Caco-2 (cell line): Measurements from ENCODE around the gene SORCS2. TPM values are rescaled to one million over a fixed set of nuclear protein-coding genes. Genes with fewer than 3 reads are reported as not detected.

Source experiments
- BruUV-seq: library from RNA; stranded (reverse); fragments of 400-500 nt; replicated peaks from 2 replicates; lab custom pipeline; 2021; lab: Mats Ljungman, UMichigan
- CTCF ChIA-PET: fragments of 300-600 bp; sonication (Branson Sonifier 250); formaldehyde crosslinking; loops from one replicate; lab custom pipeline; 2022; ENCODE audit warnings: antibody characterized with exemption; lab: Charles Lee
- POLR2A ChIA-PET: fragments of 300-600 bp; sonication (Branson Sonifier 250); formaldehyde crosslinking; loops from one replicate; lab custom pipeline; 2022; ENCODE audit warnings: antibody characterized with exemption; lab: Charles Lee
- DNase-seq, 2 experiments: peaks; one replicate each; pipeline versions ENCODE4 v3.0.0 to v3.0.0-alpha.2; 2020 to 2022
- H3K27me3 ChIP-seq: replicated peaks from 2 replicates; pipeline ENCODE4 v1.6.0; 2011; ENCODE audit warnings: low read length; ENCODE audit not compliant: control insufficient read depth, insufficient read depth
- H3K36me3 ChIP-seq: 2 replicates; pipeline ENCODE4 v1.5.1; 2011; ENCODE audit warnings: low read length; ENCODE audit not compliant: control insufficient read depth, insufficient read depth
- H3K4me1 ChIP-seq: fragments of 250-450 bp; sonication (Bioruptor Pico); 2 replicates; pipeline ENCODE4 v1.5.1; 2020; ENCODE audit warnings: mild to moderate bottlenecking
- H3K4me3 ChIP-seq: 2 replicates; pipeline ENCODE4 v1.5.1; 2011; ENCODE audit warnings: low read depth, mild to moderate bottlenecking, control low read depth, low read length
- H3K9me3 ChIP-seq: fragments of 250-450 bp; sonication (Bioruptor Pico); 2 replicates; pipeline ENCODE4 v1.5.1; 2020; ENCODE audit warnings: mild to moderate bottlenecking, moderate library complexity
- H3K27ac Mint-ChIP-seq: one replicate; pipeline ENCODE4 v1.8.0; 2022; ENCODE audit warnings: mixed read lengths; ENCODE audit not compliant: unreplicated experiment
- H3K27me3 Mint-ChIP-seq: one replicate; pipeline ENCODE4 v1.8.0; 2022; ENCODE audit warnings: mixed read lengths; ENCODE audit not compliant: insufficient read depth, unreplicated experiment
- H3K36me3 Mint-ChIP-seq: one replicate; pipeline ENCODE4 v1.8.0; 2022; ENCODE audit warnings: mild to moderate bottlenecking, mixed read lengths; ENCODE audit not compliant: insufficient read depth, unreplicated experiment
- H3K4me1 Mint-ChIP-seq: one replicate; pipeline ENCODE4 v1.8.0; 2022; ENCODE audit warnings: low read depth, mixed read lengths; ENCODE audit not compliant: unreplicated experiment
- H3K4me3 Mint-ChIP-seq: one replicate; pipeline ENCODE4 v1.8.0; 2022; ENCODE audit warnings: mild to moderate bottlenecking, moderate library complexity, mixed read lengths; ENCODE audit not compliant: unreplicated experiment
- H3K9me3 Mint-ChIP-seq: one replicate; pipeline ENCODE4 v1.8.0; 2022; ENCODE audit warnings: mixed read lengths; ENCODE audit not compliant: unreplicated experiment
- intact Hi-C: fragments of 100-400 bp; cut with micrococcal nuclease; formaldehyde crosslinking; loops from one replicate; pipeline ENCODE4 v1.10.0; 2022; ENCODE audit not compliant: unreplicated experiment
- total RNA-seq: library from RNA; stranded (reverse); gene quantifications from 2 replicates; pipeline ENCODE4 v1.2.3, GENCODE V29; 2022
- TF ChIP-seq, protein P1 (sequence below), 2 experiments: fragments of 200-600 bp in 1 of 2; IDR thresholded peaks; 1 replicate in 1 of 2; 2 replicates in 1 of 2; pipeline versions ENCODE4 v1.5.1 to v1.8.0; 2011 to 2022; ENCODE audit warnings: antibody characterized with exemption in 1 of 2, control low read depth in 1 of 2, inconsistent platforms in 1 of 2, low read depth in 1 of 2, low read length in 1 of 2, mild to moderate bottlenecking in 1 of 2, moderate library complexity in 1 of 2; ENCODE audit not compliant: insufficient read depth in 1 of 2, severe bottlenecking in 1 of 2, unreplicated experiment in 1 of 2

Gene SORCS2
- total RNA-seq, 1 experiment from 2014 or later: 1.6 TPM

DNA sequence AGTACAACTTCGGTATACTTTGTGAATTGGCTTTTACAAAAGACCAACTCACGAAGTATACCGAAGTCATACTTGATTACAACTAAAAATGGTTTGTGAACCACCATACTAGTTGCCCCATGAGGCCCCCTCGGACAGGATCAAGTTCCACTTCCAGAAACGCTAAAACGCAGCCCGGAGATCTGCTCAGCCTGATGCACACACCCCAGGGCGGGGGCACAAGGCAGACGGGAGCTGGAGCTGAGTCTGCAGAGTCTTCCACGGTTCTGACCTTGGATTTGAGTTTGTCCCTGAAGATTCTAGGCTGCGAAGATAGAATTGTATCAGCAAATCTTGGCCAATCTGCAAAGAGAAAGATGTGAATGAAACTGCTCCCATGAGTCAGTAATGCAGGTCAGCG, 118.1 kb downstream of the SORCS2 start:
- ChIA-PET CTCF (no interaction called here), POLR2A (no interaction called here)
- Mint-ChIP-seq H3K9me3 (peaks cover 4% of the 10 kb centered on the region), H3K27ac (no peak overlapping the region), H3K36me3 (no peaks in the 10 kb centered on the region), H3K4me3 (no peak overlapping the region), H3K4me1 (no peaks in the 10 kb centered on the region), H3K27me3 (peaks cover 5% of the 10 kb centered on the region)
- Histone ChIP-seq H3K4me1 (no peaks in the 10 kb centered on the region), H3K36me3 (no peaks in the 10 kb centered on the region), H3K9me3 (no peaks in the 10 kb centered on the region), H3K4me3 (no peak overlapping the region), H3K27me3 (no peaks in the 10 kb centered on the region)
- no peak for DNase-seq
- BruUV-seq: no TSS peak
- TF ChIP-seq, protein P1, sequence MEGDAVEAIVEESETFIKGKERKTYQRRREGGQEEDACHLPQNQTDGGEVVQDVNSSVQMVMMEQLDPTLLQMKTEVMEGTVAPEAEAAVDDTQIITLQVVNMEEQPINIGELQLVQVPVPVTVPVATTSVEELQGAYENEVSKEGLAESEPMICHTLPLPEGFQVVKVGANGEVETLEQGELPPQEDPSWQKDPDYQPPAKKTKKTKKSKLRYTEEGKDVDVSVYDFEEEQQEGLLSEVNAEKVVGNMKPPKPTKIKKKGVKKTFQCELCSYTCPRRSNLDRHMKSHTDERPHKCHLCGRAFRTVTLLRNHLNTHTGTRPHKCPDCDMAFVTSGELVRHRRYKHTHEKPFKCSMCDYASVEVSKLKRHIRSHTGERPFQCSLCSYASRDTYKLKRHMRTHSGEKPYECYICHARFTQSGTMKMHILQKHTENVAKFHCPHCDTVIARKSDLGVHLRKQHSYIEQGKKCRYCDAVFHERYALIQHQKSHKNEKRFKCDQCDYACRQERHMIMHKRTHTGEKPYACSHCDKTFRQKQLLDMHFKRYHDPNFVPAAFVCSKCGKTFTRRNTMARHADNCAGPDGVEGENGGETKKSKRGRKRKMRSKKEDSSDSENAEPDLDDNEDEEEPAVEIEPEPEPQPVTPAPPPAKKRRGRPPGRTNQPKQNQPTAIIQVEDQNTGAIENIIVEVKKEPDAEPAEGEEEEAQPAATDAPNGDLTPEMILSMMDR (IDR thresholded peaks at IDR 0.05; ENCODE audit: insufficient read depth in 1 of 2, low read depth in 1 of 2, low read length in 1 of 2, severe bottlenecking in 1 of 2, unreplicated experiment in 1 of 2): no peak
- intact Hi-C loops: no loop called here

DNA sequence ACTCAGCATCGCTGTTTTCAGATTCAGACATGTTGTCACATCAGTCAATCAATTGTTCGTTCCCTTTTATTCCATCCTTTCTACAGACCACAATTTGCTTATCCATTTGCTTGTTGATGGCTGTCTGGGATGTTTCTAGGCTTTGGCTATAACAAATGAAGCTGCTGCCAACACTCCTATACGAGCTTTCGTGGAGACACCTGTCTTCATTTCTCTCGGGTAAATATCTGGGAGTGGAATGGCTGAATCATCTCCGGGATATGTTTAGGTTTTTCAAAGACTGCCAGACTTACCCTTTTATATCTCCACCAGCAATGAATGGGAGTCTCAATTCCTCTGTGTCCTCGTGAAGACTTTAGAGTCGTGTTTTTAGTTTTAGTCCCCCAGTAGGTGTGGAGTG, 118.9 kb downstream of the SORCS2 start:
- ChIA-PET POLR2A (no interaction called here), CTCF (no interaction called here)
- Mint-ChIP-seq H3K27ac (no peak overlapping the region), H3K27me3 (peaks cover 8% of the 10 kb centered on the region), H3K36me3 (no peaks in the 10 kb centered on the region), H3K9me3 (peaks cover 11% of the 10 kb centered on the region), H3K4me3 (no peak overlapping the region), H3K4me1 (no peaks in the 10 kb centered on the region)
- intact Hi-C loops: no loop called here
- Histone ChIP-seq H3K4me3 (no peak overlapping the region), H3K9me3 (no peaks in the 10 kb centered on the region), H3K36me3 (no peaks in the 10 kb centered on the region), H3K4me1 (no peaks in the 10 kb centered on the region), H3K27me3 (no peaks in the 10 kb centered on the region)
- TF ChIP-seq, protein P1 (IDR thresholded peaks at IDR 0.05; ENCODE audit: insufficient read depth in 1 of 2, low read depth in 1 of 2, low read length in 1 of 2, severe bottlenecking in 1 of 2, unreplicated experiment in 1 of 2): no peak
- DNase-seq: no peak
- BruUV-seq: no TSS peak

DNA sequence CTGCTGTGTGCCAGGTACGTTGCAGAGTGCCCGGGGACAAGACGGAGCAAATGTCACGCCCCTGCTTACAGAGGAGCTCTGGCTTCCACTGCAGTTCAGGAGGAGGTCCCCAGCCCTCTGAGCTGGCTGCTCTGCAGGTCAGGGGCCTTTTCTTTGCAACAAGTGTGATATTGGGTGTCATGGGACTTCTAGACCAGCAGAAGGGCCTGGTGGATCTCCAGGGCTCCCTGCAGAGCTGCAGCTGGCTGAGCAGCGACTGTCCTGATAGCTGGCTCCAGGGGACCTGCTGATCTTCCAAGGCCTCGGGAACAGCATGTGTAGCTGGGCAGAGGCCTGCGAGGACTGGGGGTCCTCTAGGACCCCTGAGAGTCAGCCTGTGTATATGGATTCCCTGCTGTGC, 120.4 kb downstream of the SORCS2 start:
- Histone ChIP-seq H3K4me3 (no peak overlapping the region), H3K27me3 (no peaks in the 10 kb centered on the region), H3K36me3 (no peaks in the 10 kb centered on the region), H3K4me1 (no peaks in the 10 kb centered on the region), H3K9me3 (no peaks in the 10 kb centered on the region)
- ChIA-PET CTCF (no interaction called here), POLR2A (no interaction called here)
- Mint-ChIP-seq H3K4me3 (no peak overlapping the region), H3K27ac (no peak overlapping the region), H3K4me1 (no peaks in the 10 kb centered on the region), H3K36me3 (no peaks in the 10 kb centered on the region), H3K27me3 (peaks cover 8% of the 10 kb centered on the region), H3K9me3 (peaks cover 14% of the 10 kb centered on the region)
- TF ChIP-seq, protein P1 (IDR thresholded peaks at IDR 0.05; ENCODE audit: insufficient read depth in 1 of 2, low read depth in 1 of 2, low read length in 1 of 2, severe bottlenecking in 1 of 2, unreplicated experiment in 1 of 2): no peak
- intact Hi-C loops: no loop called here
- no peak for DNase-seq
- BruUV-seq: no TSS peak
